Cortex of kidney (tissue), 1 donor: ENCODE measurements around the gene ZNF474.

Source experiments
- DNase-seq: peaks from one replicate; lab custom pipeline; 2025; lab: John Stamatoyannopoulos, UW

ZNF474 gene

GRCh38 chr5:122181863-122182262, 52.5 kb downstream of the ZNF474 start:
- DNase-seq: no peak

GRCh38 chr5:122182491-122182921, 53.2 kb downstream of the ZNF474 start:
- DNase-seq: no peak

DNA sequence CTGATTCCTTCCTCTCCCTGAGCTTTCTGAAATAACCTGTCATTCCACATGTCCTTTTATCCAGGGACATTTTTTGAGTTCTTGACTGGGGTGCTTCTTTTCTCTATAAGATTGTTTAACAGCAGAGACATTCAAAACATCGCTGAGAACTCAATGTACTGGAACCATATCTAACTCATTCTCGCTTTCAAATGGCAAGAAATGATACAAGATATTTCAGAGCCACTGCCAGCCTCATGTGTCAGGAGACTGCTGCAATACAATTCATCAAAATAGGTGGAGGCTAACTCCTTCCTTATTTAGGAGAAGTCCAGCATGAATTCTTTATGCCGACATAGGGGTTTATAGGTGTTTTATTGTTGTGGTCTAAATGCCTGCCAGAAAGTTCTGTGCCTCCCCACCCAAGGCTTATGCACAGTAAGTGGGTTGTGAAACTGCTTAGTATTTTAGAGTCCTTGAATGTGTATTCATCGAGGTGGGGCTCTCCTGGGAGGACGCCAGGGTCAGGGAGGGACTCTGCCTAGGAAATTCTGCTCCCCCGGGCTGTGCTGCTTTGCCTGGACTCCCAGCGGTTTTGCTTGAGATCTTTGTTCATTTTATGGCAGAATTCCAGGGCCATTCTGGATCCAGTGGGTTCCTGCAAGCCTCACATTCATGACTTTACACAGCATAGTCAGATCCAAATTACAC, 53.9 kb downstream of the ZNF474 start:
- DNase-seq: no peak

GRCh38 chr5:122183788-122184170, 54.4 kb downstream of the ZNF474 start:
- no peak for DNase-seq

DNA sequence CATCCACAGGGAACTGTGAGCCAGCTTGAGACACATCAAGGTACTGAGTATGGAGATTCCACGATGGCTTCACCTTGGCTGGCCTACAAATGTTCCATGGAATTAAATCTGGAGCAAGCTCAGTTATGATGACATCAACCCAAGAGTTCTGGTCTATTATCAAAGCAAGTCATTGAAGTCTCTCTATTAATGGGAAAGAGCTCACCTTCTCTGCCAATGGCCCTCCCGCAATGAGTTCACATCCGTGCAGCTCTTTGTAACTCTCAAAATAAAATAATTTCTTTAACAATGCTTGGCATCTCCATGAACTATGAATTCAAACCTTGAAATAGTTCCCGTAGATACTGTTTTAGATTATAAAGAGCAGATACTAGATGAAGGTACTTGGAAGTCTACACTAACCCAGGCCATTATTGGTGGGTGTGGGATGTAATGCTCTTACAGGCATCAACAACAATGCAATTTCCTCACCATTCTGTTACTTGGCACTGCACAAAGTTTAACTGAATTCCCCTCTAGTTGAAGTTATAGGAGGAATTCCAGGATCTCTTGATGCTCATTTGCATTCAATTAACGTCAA, 55.4 kb downstream of the ZNF474 start:
- no peak for DNase-seq

GRCh38 chr5:122187426-122187825, 58.1 kb downstream of the ZNF474 start:
- DNase-seq: no peak

DNA sequence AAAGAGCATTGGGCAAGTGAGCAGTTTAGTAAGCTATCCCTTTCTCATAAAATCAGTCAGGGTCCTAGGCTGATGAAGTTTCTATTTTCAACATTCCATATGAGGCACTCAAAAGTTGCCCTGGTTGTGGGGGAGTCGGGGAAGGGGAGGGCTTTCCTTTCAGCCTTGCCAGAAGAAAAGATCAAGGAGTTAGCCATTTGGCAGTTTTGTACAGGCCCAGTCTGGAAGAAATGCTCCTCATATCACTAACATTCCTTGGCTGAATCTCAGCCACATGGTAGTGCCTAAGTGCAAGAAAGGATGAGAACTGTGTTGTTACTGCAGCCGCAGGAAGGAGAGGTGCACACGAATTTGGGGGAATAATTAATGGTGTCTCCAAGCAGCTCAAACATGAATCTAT, 60.8 kb downstream of the ZNF474 start:
- DNase-seq: no peak

DNA sequence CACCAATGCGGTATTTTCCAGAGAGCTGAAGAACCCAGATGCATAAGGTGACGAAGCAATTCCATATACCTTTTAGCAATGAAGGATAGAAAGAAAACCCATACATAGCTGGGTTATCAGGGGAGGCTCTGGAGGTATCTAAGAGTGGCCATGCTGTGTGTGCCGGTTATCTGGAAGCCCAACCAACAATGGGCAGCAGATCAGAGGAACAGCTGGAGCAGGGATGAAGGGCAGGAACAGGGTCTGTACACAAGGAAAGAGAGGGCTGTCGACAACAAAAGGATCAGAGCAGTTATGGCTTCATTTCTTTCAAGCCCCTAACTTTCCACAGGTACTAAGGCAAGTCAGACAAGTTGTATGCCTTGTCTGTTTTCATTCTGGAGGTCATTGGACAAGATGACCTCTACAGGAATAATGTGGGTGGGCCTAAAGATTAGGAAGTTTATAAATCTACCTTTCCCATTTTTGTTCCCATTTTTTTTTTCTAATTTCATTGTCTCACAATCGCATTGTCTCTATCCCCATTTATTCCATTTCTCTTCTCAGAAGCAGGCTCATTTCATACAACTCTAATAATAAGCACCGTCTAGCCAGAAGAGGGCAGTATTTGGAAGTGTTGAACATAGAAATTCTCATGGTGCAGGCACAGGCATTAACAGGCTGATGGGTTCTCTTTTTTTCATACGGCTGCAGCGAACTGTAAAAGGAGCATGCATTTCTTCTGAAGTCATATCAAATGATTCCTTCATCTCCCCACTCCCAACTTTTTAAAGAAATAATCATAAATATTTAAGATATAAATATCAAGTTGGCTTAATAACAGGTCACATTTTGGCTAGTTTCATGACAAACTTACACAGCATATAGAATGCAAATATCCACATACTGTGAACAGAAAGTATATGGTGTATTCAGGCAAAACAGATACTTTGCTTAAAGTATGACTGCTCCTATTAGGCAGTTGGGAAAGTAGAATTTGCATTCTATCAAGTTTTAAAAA, 63.5 kb downstream of the ZNF474 start:
- DNase-seq: no peak

GRCh38 chr5:122195802-122196394, 66.6 kb downstream of the ZNF474 start:
- no peak for DNase-seq

GRCh38 chr5:122199146-122199545, 69.8 kb downstream of the ZNF474 start:
- DNase-seq: no peak

- DNase-seq: no peak
Observed at GRCh38 chr5:122200450-122200849, 71.1 kb downstream of the ZNF474 start.

GRCh38 chr5:122200865-122201264, 71.5 kb downstream of the ZNF474 start:
- no peak for DNase-seq

GRCh38 chr5:122201365-122201764, 72.0 kb downstream of the ZNF474 start:
- DNase-seq: no peak

- DNase-seq: no peak
Observed at GRCh38 chr5:122202952-122203351, 73.6 kb downstream of the ZNF474 start.
